ENCODE data around the gene CD300LD. TPM values are rescaled to one million over a fixed set of nuclear protein-coding genes. Genes with fewer than 3 reads are reported as not detected.

CD300LD gene
- total RNA-seq, 2 experiments from 2014 or later: not detected

DNA sequence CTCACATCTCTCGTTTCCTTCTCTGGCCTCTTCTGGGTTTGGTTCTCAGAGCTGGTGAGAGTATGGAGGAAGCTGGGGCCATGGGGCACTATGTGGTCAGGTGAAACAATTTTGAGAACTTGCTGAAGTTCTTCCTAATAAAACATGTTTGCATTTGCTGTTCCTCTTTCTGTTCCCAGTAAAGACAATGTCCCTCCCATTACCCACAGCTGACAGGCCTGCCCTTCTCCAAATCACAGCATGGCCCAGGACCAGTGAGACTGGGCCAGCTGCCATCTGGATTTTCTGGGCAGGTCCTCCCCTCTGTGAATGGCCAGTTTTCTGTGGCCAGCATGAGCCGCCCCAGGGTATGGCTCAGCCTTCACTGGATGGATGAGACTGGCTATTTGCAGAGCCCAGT, 24.7 kb downstream of the CD300LD start, which contains the start of gene CD300H:
Gene CD300H, minus strand, starts transcription at position 113 of the 400 bp plus-strand sequence.
- ChIA-PET CTCF (ENCODE audit: unreplicated experiment) (interaction anchor here (0.9 kb wide), 1 partner anchor 22 kb away, joined by 3 read pairs; no protein-coding TSS in a partner anchor), POLR2A (no interaction called here)
- Histone ChIP-seq H2AFZ (ENCODE audit: low read length) (no peak within 1 kb of the TSS), H3K4me2 (ENCODE audit: low read length) (no peak within 1 kb of the TSS), H3K36me3 (ENCODE audit: insufficient read depth, low read length) (no peaks in the 10 kb centered on the region), H3K9me2 (ENCODE audit: insufficient read depth, low read length) (no peaks in the 10 kb centered on the region), H4K20me1 (ENCODE audit: insufficient read depth, low read length) (no peaks in the 10 kb centered on the region), H3K9me3 (ENCODE audit: low read length) (no peaks in the 10 kb centered on the region), H3K27ac (ENCODE audit: low read depth, low read length, poor library complexity, severe bottlenecking) (no peak within 1 kb of the TSS), H3K79me2 (ENCODE audit: insufficient read depth, low read depth, low read length) (no peaks in the 10 kb centered on the region), H3K4me3 (ENCODE audit: low read depth, low read length, poor library complexity, severe bottlenecking) (no peak within 1 kb of the TSS), H3K4me1 (ENCODE audit: insufficient read depth, low read length, poor library complexity, severe bottlenecking) (no peaks in the 10 kb centered on the region)
- no peak for DNase-seq (ENCODE audit: low spot score)
- intact Hi-C loops (cut with micrococcal nuclease; ENCODE audit: unreplicated experiment): no loop called here
- TF ChIP-seq, protein P1, sequence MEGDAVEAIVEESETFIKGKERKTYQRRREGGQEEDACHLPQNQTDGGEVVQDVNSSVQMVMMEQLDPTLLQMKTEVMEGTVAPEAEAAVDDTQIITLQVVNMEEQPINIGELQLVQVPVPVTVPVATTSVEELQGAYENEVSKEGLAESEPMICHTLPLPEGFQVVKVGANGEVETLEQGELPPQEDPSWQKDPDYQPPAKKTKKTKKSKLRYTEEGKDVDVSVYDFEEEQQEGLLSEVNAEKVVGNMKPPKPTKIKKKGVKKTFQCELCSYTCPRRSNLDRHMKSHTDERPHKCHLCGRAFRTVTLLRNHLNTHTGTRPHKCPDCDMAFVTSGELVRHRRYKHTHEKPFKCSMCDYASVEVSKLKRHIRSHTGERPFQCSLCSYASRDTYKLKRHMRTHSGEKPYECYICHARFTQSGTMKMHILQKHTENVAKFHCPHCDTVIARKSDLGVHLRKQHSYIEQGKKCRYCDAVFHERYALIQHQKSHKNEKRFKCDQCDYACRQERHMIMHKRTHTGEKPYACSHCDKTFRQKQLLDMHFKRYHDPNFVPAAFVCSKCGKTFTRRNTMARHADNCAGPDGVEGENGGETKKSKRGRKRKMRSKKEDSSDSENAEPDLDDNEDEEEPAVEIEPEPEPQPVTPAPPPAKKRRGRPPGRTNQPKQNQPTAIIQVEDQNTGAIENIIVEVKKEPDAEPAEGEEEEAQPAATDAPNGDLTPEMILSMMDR (conservative IDR thresholded peaks at IDR 0.05; ENCODE audit: low read length): no peak
- TF ChIP-seq EZH2phosphoT487 (IDR thresholded peaks at IDR 0.05; ENCODE audit: borderline replicate concordance, low read depth, low read length): no peak
- BruUV-seq (replicated peaks): no TSS peak

DNA sequence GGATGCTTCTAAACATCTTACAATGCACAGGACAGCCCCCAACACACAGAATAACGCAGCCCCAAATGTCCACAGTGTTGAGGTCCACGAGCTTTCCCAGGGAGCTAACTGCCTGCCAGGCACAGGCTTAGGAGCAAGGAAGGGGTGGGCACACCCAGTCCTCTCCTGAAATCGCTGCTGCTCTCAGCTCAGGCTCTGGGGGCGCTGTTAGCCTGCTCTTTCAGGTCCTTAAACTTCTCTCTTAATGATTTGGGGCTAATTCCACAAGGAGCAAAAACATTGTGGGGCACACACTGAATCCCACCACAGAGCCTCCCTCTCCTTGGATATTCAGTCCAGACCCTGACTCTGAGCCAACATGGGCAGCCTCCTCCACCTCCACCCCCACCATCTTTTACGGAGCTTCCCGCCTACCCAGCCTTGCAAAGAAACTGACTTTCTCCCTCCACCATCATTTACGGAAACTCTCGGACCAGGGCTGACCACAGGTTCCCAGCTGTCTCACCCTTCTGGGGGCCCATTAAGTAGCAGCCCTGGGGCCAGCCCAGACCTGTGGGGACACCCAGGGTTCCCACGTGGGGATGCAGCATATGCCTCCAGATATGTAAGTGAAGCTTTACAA, 25.8 kb downstream of the CD300LD start:
- BruUV-seq (replicated peaks): no TSS peak
- Histone ChIP-seq H3K27ac (ENCODE audit: low read depth, low read length, poor library complexity, severe bottlenecking) (no peak overlapping the region), H2AFZ (ENCODE audit: low read length) (no peak overlapping the region), H3K4me1 (ENCODE audit: insufficient read depth, low read length, poor library complexity, severe bottlenecking) (no peaks in the 10 kb centered on the region), H3K4me3 (ENCODE audit: low read depth, low read length, poor library complexity, severe bottlenecking) (no peak overlapping the region), H3K9me3 (ENCODE audit: low read length) (no peaks in the 10 kb centered on the region), H3K36me3 (ENCODE audit: insufficient read depth, low read length) (no peaks in the 10 kb centered on the region), H3K4me2 (ENCODE audit: low read length) (no peak overlapping the region), H4K20me1 (ENCODE audit: insufficient read depth, low read length) (no peaks in the 10 kb centered on the region), H3K9me2 (ENCODE audit: insufficient read depth, low read length) (no peaks in the 10 kb centered on the region), H3K79me2 (ENCODE audit: insufficient read depth, low read depth, low read length) (no peaks in the 10 kb centered on the region)
- ChIA-PET CTCF (ENCODE audit: unreplicated experiment) (no interaction called here), POLR2A (no interaction called here)
- TF ChIP-seq, protein P1 (conservative IDR thresholded peaks at IDR 0.05; ENCODE audit: low read length): peak; percentile 95
- TF ChIP-seq EZH2phosphoT487 (IDR thresholded peaks at IDR 0.05; ENCODE audit: borderline replicate concordance, low read depth, low read length): no peak
- peak; percentile 63 for DNase-seq (ENCODE audit: low spot score)
- intact Hi-C loops (cut with micrococcal nuclease; ENCODE audit: unreplicated experiment): loop anchor here (1.0 kb wide), 2 partner anchors 80 to 170 kb away; no protein-coding TSS in a partner anchor

GRCh38 chr17:74565126-74565525, 27.0 kb downstream of the CD300LD start:
- H3K4me2 ChIP-seq (ENCODE audit: low read length): no peak overlapping the region
- no peaks in the 10 kb centered on the region for H4K20me1 ChIP-seq (ENCODE audit: insufficient read depth, low read length)
- no peaks in the 10 kb centered on the region for H3K79me2 ChIP-seq (ENCODE audit: insufficient read depth, low read depth, low read length)
- H3K4me1 ChIP-seq (ENCODE audit: insufficient read depth, low read length, poor library complexity, severe bottlenecking): no peaks in the 10 kb centered on the region
- TF ChIP-seq EZH2phosphoT487 (IDR thresholded peaks at IDR 0.05; ENCODE audit: borderline replicate concordance, low read depth, low read length): no peak
- TF ChIP-seq, protein P1 (conservative IDR thresholded peaks at IDR 0.05; ENCODE audit: low read length): no peak
- ChIA-PET POLR2A (no interaction called here), CTCF (ENCODE audit: unreplicated experiment) (no interaction called here)
- BruUV-seq (replicated peaks): no TSS peak
- H3K9me2 ChIP-seq (ENCODE audit: insufficient read depth, low read length): no peaks in the 10 kb centered on the region
- no peak for DNase-seq (ENCODE audit: low spot score)
- no peaks in the 10 kb centered on the region for H3K9me3 ChIP-seq (ENCODE audit: low read length)
- H3K36me3 ChIP-seq (ENCODE audit: insufficient read depth, low read length): no peaks in the 10 kb centered on the region
- H3K4me3 ChIP-seq (ENCODE audit: low read depth, low read length, poor library complexity, severe bottlenecking): no peak overlapping the region
- H2AFZ ChIP-seq (ENCODE audit: low read length): no peak overlapping the region
- H3K27ac ChIP-seq (ENCODE audit: low read depth, low read length, poor library complexity, severe bottlenecking): no peak overlapping the region
- intact Hi-C loops (cut with micrococcal nuclease; ENCODE audit: unreplicated experiment): no loop called here

All from OCI-LY7 (cell line).